Hepatocyte (in vitro differentiated cells): ENCODE results near the gene LMCD1. TPM values are rescaled to one million over a fixed set of nuclear protein-coding genes. Genes with fewer than 3 reads are reported as not detected.

Experiments
- DNase-seq: peaks from one replicate; pipeline ENCODE4 v3.0.0-alpha.2; 2016; ENCODE audit warnings: low spot score
- H2AFZ ChIP-seq: fragments of 200-600 bp; sonication (generic); 2 replicates; pipeline ENCODE4 v1.6.0; 2016; ENCODE audit warnings: antibody characterized with exemption, mild to moderate bottlenecking
- H3K27ac ChIP-seq: fragments of 200-600 bp; sonication (generic); 2 replicates; pipeline ENCODE4 v1.5.1; 2016; ENCODE audit warnings: mild to moderate bottlenecking
- H3K27me3 ChIP-seq: fragments of 200-600 bp; sonication (generic); 2 replicates; pipeline ENCODE4 v1.6.1; 2016
- H3K36me3 ChIP-seq: fragments of 200-600 bp; sonication (generic); replicated peaks from 2 replicates; pipeline ENCODE4 v1.5.1; 2016; ENCODE audit warnings: low read depth; ENCODE audit not compliant: insufficient read depth
- H3K4me1 ChIP-seq: fragments of 200-600 bp; sonication (generic); 2 replicates; pipeline ENCODE4 v1.5.1; 2016; ENCODE audit warnings: mild to moderate bottlenecking, moderate library complexity; ENCODE audit not compliant: insufficient read depth
- H3K4me2 ChIP-seq: fragments of 200-600 bp; sonication (generic); 2 replicates; pipeline ENCODE4 v1.6.0; 2016
- H3K4me3 ChIP-seq: fragments of 200-600 bp; sonication (generic); 2 replicates; pipeline ENCODE4 v1.5.1; 2016; ENCODE audit warnings: mild to moderate bottlenecking
- H3K79me2 ChIP-seq: fragments of 200-600 bp; sonication (generic); 2 replicates; pipeline ENCODE4 v1.6.0; 2017; ENCODE audit warnings: mild to moderate bottlenecking
- H3K9me2 ChIP-seq: fragments of 200-600 bp; sonication (generic); replicated peaks from 2 replicates; pipeline ENCODE4 v1.6.0; 2017; ENCODE audit warnings: mild to moderate bottlenecking; ENCODE audit not compliant: insufficient read depth
- H3K9me3 ChIP-seq: fragments of 200-600 bp; sonication (generic); 2 replicates; pipeline ENCODE4 v1.5.1; 2016; ENCODE audit warnings: low read depth, mild to moderate bottlenecking
- H4K20me1 ChIP-seq: fragments of 200-600 bp; sonication (generic); 2 replicates; pipeline ENCODE4 v1.6.0; 2016; ENCODE audit warnings: mild to moderate bottlenecking; ENCODE audit not compliant: insufficient read depth, poor library complexity, severe bottlenecking
- CTCF ChIP-seq: fragments of 200-600 bp; sonication (generic); IDR thresholded peaks from 2 replicates; pipeline ENCODE4 v1.5.1; 2016; ENCODE audit warnings: antibody characterized with exemption, mild to moderate bottlenecking; ENCODE audit not compliant: poor library complexity
- EZH2 ChIP-seq: fragments of 200-600 bp; sonication (generic); IDR thresholded peaks from 2 replicates; pipeline ENCODE4 v1.6.1; 2016; ENCODE audit warnings: antibody characterized with exemption, mild to moderate bottlenecking, borderline replicate concordance
- EZH2phosphoT487 ChIP-seq: fragments of 200-600 bp; sonication (generic); IDR thresholded peaks from one replicate; pipeline ENCODE4 v1.6.1; 2018; ENCODE audit warnings: antibody characterized with exemption, mild to moderate bottlenecking, low read depth, moderate library complexity; ENCODE audit not compliant: unreplicated experiment, severe bottlenecking
- WGBS: methylation state at CpG from one replicate; pipeline ENCODE4 v1.1.6; 2016; ENCODE audit warnings: low lambda C conversion rate; ENCODE audit errors: missing lambda C conversion rate; 5-methylcytosine and 5-hydroxymethylcytosine counted together
- polyA plus RNA-seq: library from polyadenylated mRNA; unstranded; fragments of >200 nt; fragmentation: Nextera tagmentation; extraction: Ambion mirVana; gene quantifications from 2 replicates; pipeline ENCODE4 v1.2.1, GENCODE V29; 2016
- total RNA-seq: library from RNA; depleted of rRNA; stranded (reverse); fragments of >200 nt; gene quantifications from 2 replicates; pipeline ENCODE4 v1.2.3, GENCODE V29; 2014

The LMCD1 gene
- total and polyA plus RNA-seq, 2 experiments from 2014 or later = 195 to 347 TPM

- H3K4me1 ChIP-seq = peaks cover 4% of the 10 kb centered on the region
- no peaks in the 10 kb centered on the region for H3K36me3 ChIP-seq
- 92% methylated on average over 4 of the region's 4 CpGs for WGBS
Observed at GRCh38 chr3:8563597-8563996, 62.0 kb downstream of the LMCD1 start.

GRCh38 chr3:8565376-8565775, 63.8 kb downstream of the LMCD1 start:
- H3K27ac ChIP-seq = no peak overlapping the region
- H3K4me1 ChIP-seq = peaks cover 1% of the 10 kb centered on the region
- H3K4me3 ChIP-seq = no peak overlapping the region
- no peak for DNase-seq
- no peaks in the 10 kb centered on the region for H3K36me3 ChIP-seq
- no peak for TF ChIP-seq EZH2
- no peak for TF ChIP-seq CTCF
- no peak for TF ChIP-seq EZH2phosphoT487
- H3K4me2 ChIP-seq = no peak overlapping the region
- H3K27me3 ChIP-seq = no peaks in the 10 kb centered on the region
- H2AFZ ChIP-seq = no peak overlapping the region
- no peaks in the 10 kb centered on the region for H3K9me2 ChIP-seq
- H3K79me2 ChIP-seq = no peaks in the 10 kb centered on the region
- 97% methylated on average over 15 of the region's 15 CpGs for WGBS
- no peaks in the 10 kb centered on the region for H3K9me3 ChIP-seq
- no peaks in the 10 kb centered on the region for H4K20me1 ChIP-seq

More at GRCh38 chr3:8563597-8563996, 62.0 kb downstream of the LMCD1 start:
- H3K27ac ChIP-seq = no peak overlapping the region
- DNase-seq = no peak
- no peak overlapping the region for H3K4me3 ChIP-seq
- no peak for TF ChIP-seq EZH2phosphoT487
- TF ChIP-seq CTCF = no peak
- TF ChIP-seq EZH2 = no peak
- H3K27me3 ChIP-seq = no peaks in the 10 kb centered on the region
- no peaks in the 10 kb centered on the region for H4K20me1 ChIP-seq
- no peaks in the 10 kb centered on the region for H3K79me2 ChIP-seq
- no peaks in the 10 kb centered on the region for H3K9me2 ChIP-seq
- H2AFZ ChIP-seq = no peak overlapping the region
- no peaks in the 10 kb centered on the region for H3K9me3 ChIP-seq
- no peak overlapping the region for H3K4me2 ChIP-seq

GRCh38 chr3:8567784-8568575, 66.4 kb downstream of the LMCD1 start:
- no peaks in the 10 kb centered on the region for H3K27me3 ChIP-seq
- H3K4me2 ChIP-seq = no peak overlapping the region
- H3K9me2 ChIP-seq = no peaks in the 10 kb centered on the region
- H3K9me3 ChIP-seq = no peaks in the 10 kb centered on the region
- H2AFZ ChIP-seq = no peak overlapping the region
- no peaks in the 10 kb centered on the region for H3K36me3 ChIP-seq
- TF ChIP-seq EZH2phosphoT487 (no peak), EZH2 (no peak), CTCF (no peak)
- H4K20me1 ChIP-seq = no peaks in the 10 kb centered on the region
- H3K79me2 ChIP-seq = no peaks in the 10 kb centered on the region
- WGBS = 97% methylated on average over 7 of the region's 7 CpGs
- no peak overlapping the region for H3K27ac ChIP-seq
- H3K4me1 ChIP-seq = no peaks in the 10 kb centered on the region
- no peak for DNase-seq
- H3K4me3 ChIP-seq = no peak overlapping the region
